ENCODE data around the gene GPRIN1.

GPRIN1 gene

GRCh38 chr5:176642675-176643490 lies 32.9 kb upstream of the GPRIN1 start:
- no peak for DNase-seq

DNA sequence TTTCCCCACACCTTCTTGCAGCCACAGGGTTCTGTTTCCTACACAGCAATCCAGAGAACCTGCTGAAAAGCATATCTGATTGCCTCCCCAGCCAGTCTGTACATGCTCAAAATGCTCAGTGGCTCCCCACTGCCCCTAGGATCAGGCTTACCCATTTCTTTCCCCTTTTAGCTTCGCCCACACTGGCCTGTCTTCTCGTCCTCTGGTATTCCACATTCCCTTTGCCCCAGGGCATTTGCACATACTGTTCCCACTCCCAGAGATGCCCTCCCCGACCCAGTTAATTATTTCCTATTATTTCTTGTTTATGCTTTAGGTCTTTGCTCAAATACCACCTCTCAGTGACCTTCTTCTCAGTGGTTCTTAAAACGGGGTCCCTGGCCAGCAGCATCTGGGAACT lies 30.7 kb upstream of the GPRIN1 start:
- no peak for DNase-seq

DNA sequence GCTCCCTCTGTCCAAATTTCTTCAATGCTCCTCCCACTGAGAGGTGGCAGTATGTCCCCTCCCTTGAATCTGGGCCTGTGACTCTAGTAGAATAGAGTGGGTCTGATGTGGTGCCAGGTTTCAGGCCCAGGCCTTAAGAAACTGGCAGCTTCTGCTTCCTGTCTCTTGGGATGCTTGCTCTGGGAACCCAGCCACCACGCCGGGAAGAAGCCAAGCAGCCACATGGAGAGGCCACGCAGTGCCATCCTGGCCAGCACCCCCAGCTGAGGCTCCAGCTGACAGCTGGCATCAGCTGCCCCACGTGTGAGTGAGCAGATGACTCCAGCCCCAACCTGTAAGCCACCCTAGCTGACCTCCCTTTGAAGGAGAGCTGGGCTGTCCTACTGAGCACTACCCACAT lies 30.0 kb upstream of the GPRIN1 start:
- no peak for DNase-seq

- DNase-seq: no peak
Observed at GRCh38 chr5:176639208-176639607, 29.3 kb upstream of the GPRIN1 start.

- DNase-seq: no peak
Observed at GRCh38 chr5:176638437-176638836, 28.5 kb upstream of the GPRIN1 start.

DNA sequence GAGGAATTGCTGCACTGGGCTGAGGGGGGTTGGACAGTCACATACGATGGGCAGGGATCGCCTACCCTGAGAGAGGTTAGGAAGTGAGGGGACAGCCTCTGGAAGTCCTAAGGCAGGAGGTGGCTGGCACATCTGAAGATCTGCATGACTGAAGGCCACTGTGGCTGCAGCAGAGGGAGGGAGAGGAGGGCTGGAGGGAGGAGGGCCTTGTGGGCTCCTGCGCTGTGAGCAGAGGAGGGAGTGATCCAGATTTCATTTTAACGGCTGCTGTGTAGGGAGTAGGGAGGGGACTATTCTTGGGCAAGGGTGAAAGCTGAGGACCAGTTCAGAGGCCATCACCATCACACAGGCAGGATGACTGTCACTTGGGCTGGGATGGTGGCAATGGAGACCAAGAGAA lies 27.6 kb upstream of the GPRIN1 start:
- no peak for DNase-seq

DNA sequence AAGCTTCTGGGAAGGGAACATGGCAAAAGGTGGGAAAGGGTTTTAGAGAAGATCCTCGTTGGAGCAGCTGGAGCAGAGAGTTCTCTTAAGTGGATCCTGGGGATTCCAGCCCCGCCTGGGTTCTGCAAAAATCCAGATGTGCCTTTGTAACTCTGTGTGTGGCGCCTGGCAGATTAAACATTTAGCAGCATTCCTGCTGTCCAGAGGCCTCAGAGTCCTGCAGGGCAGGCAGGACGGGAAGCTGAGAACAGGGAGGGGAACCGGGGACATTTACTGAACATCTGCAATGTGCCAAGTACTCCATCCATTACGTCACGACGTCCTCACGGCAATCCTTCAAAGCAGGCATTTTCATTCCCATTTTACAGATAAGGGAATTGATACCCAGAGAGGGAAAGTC lies 26.5 kb upstream of the GPRIN1 start:
- no peak for DNase-seq

GRCh38 chr5:176633598-176633997 lies 23.6 kb upstream of the GPRIN1 start:
- no peak for DNase-seq

DNA sequence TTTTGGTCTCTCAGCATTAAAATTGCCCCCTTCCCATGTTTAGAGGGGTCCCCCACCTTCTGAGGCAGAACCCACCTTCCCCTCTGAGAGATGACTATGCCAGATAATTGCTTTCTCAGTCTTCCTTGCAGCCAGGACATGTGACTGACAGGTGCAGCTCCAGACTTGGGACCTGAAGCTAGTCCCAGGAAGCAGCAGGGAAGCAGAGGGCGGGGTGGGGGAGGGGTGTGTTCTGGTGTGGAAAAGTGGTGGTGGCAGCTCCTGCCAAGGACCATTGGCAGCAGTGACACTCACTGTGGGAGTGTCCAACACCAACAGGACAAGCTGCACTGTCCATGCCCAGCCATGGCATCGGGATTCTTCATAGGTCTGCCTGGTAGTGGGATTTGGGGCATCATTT lies 22.8 kb upstream of the GPRIN1 start:
- DNase-seq: no peak

DNA sequence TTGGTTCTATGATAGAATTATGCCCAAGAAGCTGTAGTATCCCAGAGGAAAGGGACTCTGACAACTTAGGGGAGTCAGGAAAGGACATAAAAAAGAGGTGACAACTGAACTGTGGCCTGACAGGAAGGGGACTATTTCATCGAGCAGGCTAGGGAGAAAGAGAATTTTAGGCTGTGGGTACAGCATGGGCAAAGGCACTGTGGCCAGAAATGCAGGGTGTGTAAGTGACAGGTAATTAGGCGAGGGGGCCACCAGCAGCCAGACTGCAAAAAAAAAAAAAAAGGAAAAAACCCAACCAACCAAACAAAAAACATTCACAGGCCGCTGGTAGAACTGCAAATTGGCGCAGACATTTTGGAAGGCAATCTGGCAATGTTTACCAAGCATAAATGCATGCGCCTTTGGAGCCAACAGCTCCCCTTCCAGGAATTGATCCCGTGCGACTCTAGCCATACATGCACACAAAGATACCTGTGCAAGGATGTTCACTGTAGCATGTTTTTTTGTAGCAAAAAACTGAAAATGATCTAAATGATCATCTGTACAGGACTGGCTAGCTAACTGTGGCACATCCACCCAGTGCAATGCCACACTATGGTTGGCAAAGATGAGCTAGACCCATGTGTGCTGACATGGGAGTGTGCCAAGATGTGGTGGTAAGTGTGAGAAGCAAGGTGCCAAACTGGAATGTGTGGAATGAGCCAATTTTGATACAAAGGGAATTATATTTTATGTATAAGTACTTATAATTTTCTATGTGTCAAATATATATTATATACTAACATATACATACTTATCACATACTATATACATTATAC lies 21.6 kb upstream of the GPRIN1 start:
- DNase-seq: no peak

DNA sequence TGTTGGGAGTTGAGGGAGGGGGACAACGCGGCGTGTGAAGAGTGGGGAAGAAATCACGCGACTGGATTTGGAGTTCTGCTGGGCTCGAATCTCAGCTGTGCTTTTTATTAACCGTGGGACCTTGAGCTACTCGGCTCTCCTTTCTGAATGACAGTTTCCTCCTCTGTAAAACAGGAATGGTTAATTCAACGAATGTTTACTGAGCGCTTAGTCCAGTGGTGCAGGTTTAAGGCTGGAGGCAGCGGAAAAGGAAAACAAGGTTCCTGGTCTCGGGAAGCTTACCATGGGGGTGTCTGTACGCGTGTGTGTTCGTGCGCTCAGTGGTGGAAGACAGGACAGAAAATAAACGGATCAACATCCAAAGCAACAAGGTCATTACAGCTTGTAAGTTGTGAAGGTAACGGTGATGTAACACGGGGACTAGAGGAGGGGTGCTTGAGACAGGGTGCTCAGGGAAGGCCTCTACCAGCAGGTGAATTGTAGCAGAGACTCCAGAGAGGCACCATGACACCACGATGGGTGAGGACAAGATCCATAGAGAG lies 20.8 kb upstream of the GPRIN1 start:
- no peak for DNase-seq

DNA sequence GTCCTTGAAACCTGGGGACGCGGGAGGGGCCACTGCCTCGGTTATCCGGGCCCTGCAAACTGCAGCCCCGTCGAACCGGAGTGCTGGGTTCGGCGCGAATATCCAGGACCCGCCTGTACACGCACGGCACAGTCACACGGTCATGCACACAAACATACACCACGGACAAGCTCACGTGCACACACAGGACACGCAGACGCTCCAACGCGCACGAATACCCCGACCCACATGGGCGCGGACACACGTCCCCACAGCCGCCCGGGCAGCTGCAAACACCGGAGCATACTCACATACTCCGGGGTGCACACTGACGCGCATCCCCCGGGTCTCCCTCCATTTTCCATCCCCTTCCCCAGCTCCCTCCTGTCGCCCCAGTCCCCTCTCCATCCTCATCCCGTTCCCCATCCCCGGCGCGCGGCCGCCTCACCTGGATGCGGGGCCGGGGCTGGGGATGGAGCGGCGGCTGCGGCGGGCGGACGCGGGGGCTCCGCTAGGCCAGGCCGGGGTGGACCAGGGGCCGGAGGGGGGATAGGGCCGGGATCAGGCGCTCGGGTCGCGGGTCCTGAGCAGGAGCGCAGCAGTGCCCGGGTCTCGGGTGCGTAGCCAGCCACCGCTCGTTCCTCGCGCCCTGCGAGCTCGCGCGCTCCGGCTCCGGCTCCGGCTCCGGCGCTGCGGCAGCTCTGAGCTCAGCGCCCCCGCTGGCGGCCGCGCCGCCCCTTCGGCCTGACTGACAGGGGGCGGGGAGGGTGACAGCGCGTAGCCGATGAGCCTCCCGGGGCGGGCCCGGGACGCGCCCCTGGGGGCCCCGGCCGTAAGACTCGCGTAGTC lies 20.1 kb upstream of the GPRIN1 start, which contains the start of the genes EIF4E1B and SNCB:
TSS of gene EIF4E1B (plus strand) at position 823 of the 828 bp plus-strand sequence. CDS start 12,113 bp downstream, outside the sequence.
TSS of gene SNCB (minus strand) at position 682 of the 828 bp plus-strand sequence. CDS start 880 bp downstream, outside the sequence.
- DNase-seq: peak in 1 of 2 experiments; percentile 31

GRCh38 chr5:176629317-176629852 lies 19.4 kb upstream of the GPRIN1 start:
- no peak for DNase-seq

- DNase-seq: no peak
Observed at GRCh38 chr5:176628406-176629228, 18.7 kb upstream of the GPRIN1 start.

GRCh38 chr5:176627582-176627981 lies 17.6 kb upstream of the GPRIN1 start:
- DNase-seq: no peak

DNA sequence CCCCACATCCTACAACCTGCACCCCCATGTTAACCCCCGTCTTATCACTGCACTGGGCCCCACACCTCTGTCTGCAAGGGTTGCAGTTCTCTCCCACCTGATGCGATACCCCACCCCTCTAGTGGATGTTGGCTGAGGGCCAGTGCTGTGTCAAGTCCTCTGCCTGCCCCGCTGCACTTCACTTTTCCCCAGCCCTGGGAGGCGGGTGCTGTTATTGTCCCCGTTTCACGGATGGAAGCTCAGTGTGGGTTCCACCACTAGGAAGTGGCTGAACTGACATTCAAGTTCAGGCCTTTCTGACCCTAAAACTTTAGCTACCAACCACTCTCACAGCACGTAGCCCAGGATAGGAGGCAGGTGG lies 16.9 kb upstream of the GPRIN1 start:
- no peak for DNase-seq

DNA sequence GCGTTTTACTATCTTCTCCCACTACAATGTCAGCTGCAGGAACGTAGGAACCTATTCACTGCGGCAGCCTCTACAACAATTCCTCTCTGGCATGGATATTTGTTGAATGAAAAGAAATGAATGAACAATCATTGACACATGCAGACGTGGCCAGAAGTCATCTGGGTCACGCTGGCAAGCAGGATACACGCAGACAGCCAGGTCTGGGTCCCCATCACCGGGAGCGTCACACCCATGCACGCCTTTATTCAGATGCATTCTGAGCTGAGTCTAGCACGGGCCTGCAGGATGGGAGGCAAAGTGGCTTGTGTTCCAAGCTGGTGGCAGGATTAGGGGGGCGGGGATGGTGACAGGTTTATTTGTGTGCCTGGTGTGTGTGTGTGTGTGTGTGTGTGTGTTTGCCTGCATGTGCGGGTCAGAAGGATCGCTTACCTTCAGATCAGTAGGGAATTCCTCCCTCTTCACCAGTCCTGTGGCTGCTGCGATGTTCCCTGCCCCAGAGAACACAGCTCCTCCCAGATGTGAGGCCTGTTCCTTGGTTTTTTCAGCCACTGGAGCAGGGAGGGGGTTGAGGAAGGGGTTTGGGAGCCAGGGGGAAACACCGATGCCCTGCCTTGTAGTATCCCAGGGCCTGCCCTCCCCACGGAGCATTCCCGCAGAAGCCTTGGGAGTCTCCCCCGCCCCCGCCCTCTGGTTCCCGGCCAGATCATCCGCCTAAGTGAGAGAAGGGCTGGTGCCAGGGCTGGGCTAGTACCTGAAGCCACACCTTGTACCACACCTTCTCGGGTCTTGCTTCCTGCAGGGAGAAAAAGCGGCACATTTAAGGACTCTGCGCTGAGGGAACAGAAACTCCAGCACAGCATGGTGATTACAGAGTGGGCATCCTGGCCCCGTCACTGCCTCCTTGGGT lies 16.3 kb upstream of the GPRIN1 start:
- DNase-seq: no peak

DNA sequence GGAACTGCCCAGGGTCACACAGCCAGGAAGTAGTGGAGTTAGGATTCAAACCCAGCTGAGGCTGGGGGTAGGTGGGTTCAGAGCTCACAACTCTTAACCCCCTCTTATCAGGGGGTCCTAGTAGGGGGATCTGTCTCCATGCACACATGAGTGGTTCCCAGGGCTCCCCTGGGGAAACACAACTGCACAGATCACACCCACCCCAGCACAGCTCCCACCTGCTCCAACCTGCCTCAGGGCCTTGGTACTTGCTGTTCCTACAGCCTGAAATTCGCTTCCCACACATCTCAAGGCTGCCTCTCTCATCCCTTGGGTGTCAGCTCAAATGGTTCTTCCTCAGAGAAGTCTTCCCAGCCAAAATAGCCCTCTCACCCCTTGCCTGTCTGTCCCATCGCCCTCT lies 15.6 kb upstream of the GPRIN1 start:
- DNase-seq: no peak

- DNase-seq: no peak
Observed at GRCh38 chr5:176624938-176625337, 15.0 kb upstream of the GPRIN1 start.

- no peak for DNase-seq
Observed at GRCh38 chr5:176624142-176624541, 14.2 kb upstream of the GPRIN1 start.

Data from NCI-H187 (cell line).